Pulmonary artery endothelial cell (primary cell): Measurements from ENCODE around the gene TM4SF4. TPM values are rescaled to one million over a fixed set of nuclear protein-coding genes. Genes with fewer than 3 reads are reported as not detected.

Experiments
- DNase-seq: peaks from one replicate; pipeline ENCODE4 v3.0.0-alpha.2; 2011; ENCODE audit warnings: low read depth, low spot score
- total RNA-seq: library from RNA; depleted of rRNA; stranded (reverse); fragments of >200 nt; gene quantifications from 2 replicates; pipeline ENCODE4 v1.2.3, GENCODE V29; 2014

The TM4SF4 gene
- total RNA-seq, 1 donor from 2014 or later = not detected

GRCh38 chr3:149547954-149548668 lies 73.6 kb downstream of the TM4SF4 start:
- DNase-seq = no peak

GRCh38 chr3:149548669-149549065 lies 74.2 kb downstream of the TM4SF4 start:
- no peak for DNase-seq

DNA sequence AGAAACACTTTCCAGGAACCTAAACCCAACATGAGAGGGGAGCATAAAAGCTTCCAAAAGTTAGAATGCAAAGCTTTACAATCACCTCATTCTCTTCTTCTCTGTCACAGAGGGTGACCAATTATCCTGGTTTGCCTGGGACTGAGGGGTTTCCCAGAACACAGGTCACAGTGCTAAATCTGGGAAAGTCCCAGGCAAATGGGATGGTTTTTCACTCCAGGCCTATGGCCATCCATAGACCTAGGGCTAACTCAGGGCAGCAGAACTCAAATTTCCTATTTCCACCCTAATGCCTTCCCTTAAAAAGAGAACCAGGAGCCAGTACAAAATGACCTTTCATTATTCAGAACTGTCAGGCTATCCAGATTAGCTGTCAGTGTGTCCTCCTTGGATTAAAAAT lies 77.0 kb downstream of the TM4SF4 start:
- DNase-seq = no peak

DNA sequence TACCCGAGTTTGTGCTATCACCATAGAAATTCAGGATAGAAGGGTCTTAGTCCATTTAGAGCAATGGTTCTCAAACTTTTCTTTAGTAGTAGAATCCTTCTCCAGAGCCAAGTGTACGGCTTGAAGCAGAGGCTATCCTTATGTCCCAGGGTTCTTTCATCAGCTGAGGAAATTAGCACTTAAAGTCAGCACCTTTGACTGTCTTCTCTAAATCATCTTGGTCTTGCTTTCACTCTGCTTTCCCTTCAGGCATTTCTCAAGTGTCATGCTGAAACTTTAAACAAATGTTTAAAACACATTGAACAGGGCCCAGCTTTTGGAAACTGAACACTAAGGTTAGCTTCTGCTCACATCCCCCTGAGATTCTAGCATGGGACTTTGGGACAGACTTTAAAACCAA lies 78.2 kb downstream of the TM4SF4 start:
- no peak for DNase-seq

Other genes starting within 250 kb of the TM4SF4 start
- 81.6 and 267 TPM in 2 replicates for gene TM4SF18, start 141.1 kb upstream of the TM4SF4 start, total RNA-seq
- 1,009 and 1,063 TPM in 2 replicates for gene TM4SF1, start 97.0 kb upstream of the TM4SF4 start, total RNA-seq
- 111 and 117 TPM in 2 replicates for gene WWTR1, start 183.3 kb downstream of the TM4SF4 start, total RNA-seq